Stimulated activated CD4-positive, alpha-beta T cell treated with anti-CD3 and anti-CD28 coated beads, Interleukin-4, amount 100 ng/mL, for 24 hours (primary cell): Measurements from ENCODE around the gene CA12.
A peak's percentile ranks its signal among the peaks of the same experiment; 100 is the strongest.

Source experiments
- DNase-seq: peaks from one replicate; pipeline ENCODE4 v3.0.0-alpha.2; 2020

The CA12 gene

GRCh38 chr15:63374686-63375520, 6.7 kb downstream of the CA12 start:
- DNase-seq = peak; percentile 11

GRCh38 chr15:63373866-63374548, 7.6 kb downstream of the CA12 start:
- no peak for DNase-seq

- DNase-seq = no peak
These were observed 8.3 kb downstream of the CA12 start for GRCh38 chr15:63373330-63373729.

GRCh38 chr15:63372753-63373152, 8.9 kb downstream of the CA12 start:
- no peak for DNase-seq

- peak; percentile 33 for DNase-seq
These were observed 9.5 kb downstream of the CA12 start for GRCh38 chr15:63372018-63372705.

- DNase-seq = no peak
These were observed 10.2 kb downstream of the CA12 start for GRCh38 chr15:63371297-63371918.

- DNase-seq = no peak
These were observed 10.9 kb downstream of the CA12 start for GRCh38 chr15:63370764-63371163.

GRCh38 chr15:63369781-63370180, 11.9 kb downstream of the CA12 start:
- DNase-seq = no peak

- DNase-seq = no peak
These were observed 12.3 kb downstream of the CA12 start for GRCh38 chr15:63369296-63369695.

GRCh38 chr15:63368503-63368902, 13.1 kb downstream of the CA12 start:
- no peak for DNase-seq

GRCh38 chr15:63367900-63368299, 13.7 kb downstream of the CA12 start:
- no peak for DNase-seq

GRCh38 chr15:63367390-63367789, 14.3 kb downstream of the CA12 start:
- no peak for DNase-seq

- no peak for DNase-seq
These were observed 15.2 kb downstream of the CA12 start for GRCh38 chr15:63366451-63366850.

- DNase-seq = no peak
These were observed 16.4 kb downstream of the CA12 start for GRCh38 chr15:63365273-63365680.

GRCh38 chr15:63364399-63365272, 17.0 kb downstream of the CA12 start:
- no peak for DNase-seq

GRCh38 chr15:63363292-63363691, 18.4 kb downstream of the CA12 start:
- DNase-seq = no peak

GRCh38 chr15:63362885-63363284, 18.8 kb downstream of the CA12 start:
- no peak for DNase-seq

- no peak for DNase-seq
These were observed 19.4 kb downstream of the CA12 start for GRCh38 chr15:63362196-63362595.

GRCh38 chr15:63360170-63360569, 21.5 kb downstream of the CA12 start:
- DNase-seq = no peak

GRCh38 chr15:63358241-63359029, 23.2 kb downstream of the CA12 start:
- no peak for DNase-seq

GRCh38 chr15:63357731-63358130, 23.9 kb downstream of the CA12 start:
- no peak for DNase-seq
